HG02798 (cell line): ENCODE data around the gene ZSWIM6.
A peak's percentile ranks its signal among the peaks of the same experiment; 100 is the strongest.

Source experiments
- ATAC-seq: cut with Tn5 transposase; IDR thresholded peaks from one replicate; pipeline ENCODE4 v1.9.1; 2021; ENCODE audit warnings: mild to moderate bottlenecking; ENCODE audit not compliant: unreplicated experiment, poor library complexity

ZSWIM6 gene

GRCh38 chr5:61330341-61330844, 1.7 kb upstream of the ZSWIM6 start:
- no peak for ATAC-seq

- peak; percentile 40 for ATAC-seq
These were observed 1.1 kb upstream of the ZSWIM6 start for GRCh38 chr5:61330845-61331406.

- no peak for ATAC-seq
These were observed 296 bp downstream of the ZSWIM6 start for GRCh38 chr5:61332358-61332749.

GRCh38 chr5:61332851-61333320, 828 bp downstream of the ZSWIM6 start:
- no peak for ATAC-seq

- ATAC-seq: no peak
These were observed 1.4 kb downstream of the ZSWIM6 start for GRCh38 chr5:61333321-61333953.

GRCh38 chr5:61333954-61334867, 2.2 kb downstream of the ZSWIM6 start:
- ATAC-seq: no peak

GRCh38 chr5:61334868-61335615, 3.0 kb downstream of the ZSWIM6 start:
- ATAC-seq: no peak

- no peak for ATAC-seq
These were observed 7.7 kb downstream of the ZSWIM6 start for GRCh38 chr5:61339764-61340163.

GRCh38 chr5:61340775-61341361, 8.8 kb downstream of the ZSWIM6 start:
- no peak for ATAC-seq

GRCh38 chr5:61342071-61342501, 10.0 kb downstream of the ZSWIM6 start:
- no peak for ATAC-seq

- no peak for ATAC-seq
These were observed 12.3 kb downstream of the ZSWIM6 start for GRCh38 chr5:61344187-61344944.

- ATAC-seq: no peak
These were observed 14.5 kb downstream of the ZSWIM6 start for GRCh38 chr5:61346511-61346910.

- no peak for ATAC-seq
These were observed 15.0 kb downstream of the ZSWIM6 start for GRCh38 chr5:61347080-61347479.

- no peak for ATAC-seq
These were observed 16.4 kb downstream of the ZSWIM6 start for GRCh38 chr5:61348447-61348846.

- no peak for ATAC-seq
These were observed 17.9 kb downstream of the ZSWIM6 start for GRCh38 chr5:61349935-61350334.

GRCh38 chr5:61350535-61350934, 18.5 kb downstream of the ZSWIM6 start:
- no peak for ATAC-seq

GRCh38 chr5:61351733-61352132, 19.7 kb downstream of the ZSWIM6 start:
- no peak for ATAC-seq

- no peak for ATAC-seq
These were observed 20.1 kb downstream of the ZSWIM6 start for GRCh38 chr5:61352180-61352579.

GRCh38 chr5:61352612-61353156, 20.6 kb downstream of the ZSWIM6 start:
- no peak for ATAC-seq
